OCI-LY3 (cell line): ENCODE measurements around the gene HOOK1.
A peak's percentile ranks its signal among the peaks of the same experiment; 100 is the strongest.

ENCODE experiments used
- H2AFZ ChIP-seq: fragments of 200-600, 300-600 bp; shearing (Covaris generic); 2 replicates; pipeline ENCODE4 v1.6.0; 2014; ENCODE audit warnings: antibody characterized with exemption, low read depth, low read length
- H3K27ac ChIP-seq: fragments of 200-600, 300-600 bp; sonication (generic); 2 replicates; pipeline ENCODE4 v1.5.1; 2014; ENCODE audit warnings: mild to moderate bottlenecking, low read length, moderate library complexity, mixed read lengths
- H3K27me3 ChIP-seq: fragments of 200-600, 300-600 bp; sonication (generic); 2 replicates; pipeline ENCODE4 v1.6.1; 2014; ENCODE audit warnings: low read depth, low read length, mixed read lengths
- H3K36me3 ChIP-seq: fragments of 200-600, 300-600 bp; sonication (generic); replicated peaks from 2 replicates; pipeline ENCODE3; 2014; ENCODE audit warnings: low read depth, low read length, mixed read lengths
- H3K4me1 ChIP-seq: fragments of 300-600, 200-600 bp; sonication (generic); 2 replicates; pipeline ENCODE4 v1.6.1; 2014; ENCODE audit warnings: low read length, mixed read lengths
- H3K4me2 ChIP-seq: fragments of 200-600, 300-600 bp; sonication (generic); 2 replicates; pipeline ENCODE4 v1.6.1; 2014; ENCODE audit warnings: low read length, mixed read lengths
- H3K4me3 ChIP-seq: fragments of 300-600, 200-600 bp; sonication (generic); 2 replicates; pipeline ENCODE4 v1.5.1; 2014; ENCODE audit warnings: antibody characterized with exemption, mild to moderate bottlenecking, low read length, moderate library complexity
- H3K79me2 ChIP-seq: fragments of 300-600, 200-600 bp; shearing (Covaris generic); 2 replicates; pipeline ENCODE4 v1.6.1; 2014; ENCODE audit warnings: mild to moderate bottlenecking, low read length, mixed read lengths
- H3K9ac ChIP-seq: fragments of 300-600, 200-600 bp; shearing (Covaris generic); 2 replicates; pipeline ENCODE4 v1.6.0; 2014; ENCODE audit warnings: mild to moderate bottlenecking, low read length, moderate library complexity
- H3K9me3 ChIP-seq: fragments of 200-600, 300-600 bp; shearing (Covaris generic); 2 replicates; pipeline ENCODE4 v1.6.1; 2014; ENCODE audit warnings: low read length, mixed read lengths; ENCODE audit not compliant: insufficient read depth
- H4K20me1 ChIP-seq: fragments of 200-600, 300-600 bp; sonication (generic); 2 replicates; pipeline ENCODE4 v1.6.1; 2016; ENCODE audit warnings: low read length, mixed read lengths; ENCODE audit not compliant: insufficient read depth
- EZH2phosphoT487 ChIP-seq: fragments of 200-600 bp; shearing (Covaris generic); IDR thresholded peaks from 2 replicates; pipeline ENCODE4 v1.6.1; 2018; ENCODE audit warnings: antibody characterized with exemption, mixed run types, low read depth
- TF ChIP-seq, protein P1 (sequence below): fragments of 200-600, 300-600 bp; sonication (generic); IDR thresholded peaks from 2 replicates; pipeline ENCODE4 v1.5.1; 2014; ENCODE audit warnings: antibody characterized with exemption, low read length, low read depth

HOOK1 gene

GRCh38 chr1:59815892-59816291 lies 1.1 kb downstream of the HOOK1 start:
- Histone ChIP-seq H3K9me3 (no peaks in the 10 kb centered on the region), H3K4me3 (peak overlapping the region; percentile 89; the same call in 1 of the 2 replicates), H3K27me3 (no peaks in the 10 kb centered on the region), H3K27ac (no peak overlapping the region), H3K79me2 (0 out of 2 replicates have a peak, but pooled peaks cover 6% of the 10 kb centered on the region), H3K4me2 (peak overlapping the region; percentile 65; the same call in 1 of the 2 replicates), H3K9ac (no peak overlapping the region), H3K4me1 (peaks cover 11% of the 10 kb centered on the region), H3K36me3 (no peaks in the 10 kb centered on the region), H2AFZ (no peak overlapping the region), H4K20me1 (no peaks in the 10 kb centered on the region)
- TF ChIP-seq, protein P1, sequence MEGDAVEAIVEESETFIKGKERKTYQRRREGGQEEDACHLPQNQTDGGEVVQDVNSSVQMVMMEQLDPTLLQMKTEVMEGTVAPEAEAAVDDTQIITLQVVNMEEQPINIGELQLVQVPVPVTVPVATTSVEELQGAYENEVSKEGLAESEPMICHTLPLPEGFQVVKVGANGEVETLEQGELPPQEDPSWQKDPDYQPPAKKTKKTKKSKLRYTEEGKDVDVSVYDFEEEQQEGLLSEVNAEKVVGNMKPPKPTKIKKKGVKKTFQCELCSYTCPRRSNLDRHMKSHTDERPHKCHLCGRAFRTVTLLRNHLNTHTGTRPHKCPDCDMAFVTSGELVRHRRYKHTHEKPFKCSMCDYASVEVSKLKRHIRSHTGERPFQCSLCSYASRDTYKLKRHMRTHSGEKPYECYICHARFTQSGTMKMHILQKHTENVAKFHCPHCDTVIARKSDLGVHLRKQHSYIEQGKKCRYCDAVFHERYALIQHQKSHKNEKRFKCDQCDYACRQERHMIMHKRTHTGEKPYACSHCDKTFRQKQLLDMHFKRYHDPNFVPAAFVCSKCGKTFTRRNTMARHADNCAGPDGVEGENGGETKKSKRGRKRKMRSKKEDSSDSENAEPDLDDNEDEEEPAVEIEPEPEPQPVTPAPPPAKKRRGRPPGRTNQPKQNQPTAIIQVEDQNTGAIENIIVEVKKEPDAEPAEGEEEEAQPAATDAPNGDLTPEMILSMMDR, result no peak

DNA sequence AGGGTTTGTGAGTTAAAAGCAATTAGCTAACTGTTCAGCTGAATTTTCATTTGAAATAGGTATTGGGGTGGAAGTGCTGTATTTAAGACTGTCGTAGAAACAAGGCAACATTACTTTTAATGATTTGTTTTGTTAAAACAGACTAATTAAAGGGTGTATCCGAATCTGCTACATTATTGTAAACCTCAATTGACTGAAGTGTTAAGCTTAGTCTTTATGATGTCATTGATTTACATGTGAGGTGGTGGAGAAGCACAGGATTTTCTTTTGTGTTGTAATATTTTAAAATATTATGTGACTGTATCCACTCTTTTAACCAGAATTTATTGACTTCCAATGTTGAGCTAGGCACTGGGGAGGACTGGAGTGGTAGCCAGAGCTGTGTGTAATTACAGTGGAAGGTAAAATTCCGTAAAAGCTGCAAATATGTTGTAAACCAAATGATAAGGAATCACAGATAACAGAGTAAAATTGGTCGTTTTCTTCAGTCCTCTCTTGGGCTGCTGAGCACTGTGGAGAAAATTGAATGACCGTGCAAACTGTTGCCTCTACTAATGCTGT lies 1.6 kb downstream of the HOOK1 start:
- Histone ChIP-seq H3K9me3 (no peaks in the 10 kb centered on the region), H3K4me3 (no peak overlapping the region), H3K9ac (no peak overlapping the region), H3K36me3 (no peaks in the 10 kb centered on the region), H3K4me1 (peaks cover 11% of the 10 kb centered on the region), H3K27me3 (no peaks in the 10 kb centered on the region), H4K20me1 (no peaks in the 10 kb centered on the region), H2AFZ (no peak overlapping the region), H3K27ac (no peak overlapping the region), H3K4me2 (no peak overlapping the region), H3K79me2 (0 out of 2 replicates have a peak, but pooled peaks cover 6% of the 10 kb centered on the region)
- TF ChIP-seq EZH2phosphoT487, result no peak
- TF ChIP-seq, protein P1, result no peak

DNA sequence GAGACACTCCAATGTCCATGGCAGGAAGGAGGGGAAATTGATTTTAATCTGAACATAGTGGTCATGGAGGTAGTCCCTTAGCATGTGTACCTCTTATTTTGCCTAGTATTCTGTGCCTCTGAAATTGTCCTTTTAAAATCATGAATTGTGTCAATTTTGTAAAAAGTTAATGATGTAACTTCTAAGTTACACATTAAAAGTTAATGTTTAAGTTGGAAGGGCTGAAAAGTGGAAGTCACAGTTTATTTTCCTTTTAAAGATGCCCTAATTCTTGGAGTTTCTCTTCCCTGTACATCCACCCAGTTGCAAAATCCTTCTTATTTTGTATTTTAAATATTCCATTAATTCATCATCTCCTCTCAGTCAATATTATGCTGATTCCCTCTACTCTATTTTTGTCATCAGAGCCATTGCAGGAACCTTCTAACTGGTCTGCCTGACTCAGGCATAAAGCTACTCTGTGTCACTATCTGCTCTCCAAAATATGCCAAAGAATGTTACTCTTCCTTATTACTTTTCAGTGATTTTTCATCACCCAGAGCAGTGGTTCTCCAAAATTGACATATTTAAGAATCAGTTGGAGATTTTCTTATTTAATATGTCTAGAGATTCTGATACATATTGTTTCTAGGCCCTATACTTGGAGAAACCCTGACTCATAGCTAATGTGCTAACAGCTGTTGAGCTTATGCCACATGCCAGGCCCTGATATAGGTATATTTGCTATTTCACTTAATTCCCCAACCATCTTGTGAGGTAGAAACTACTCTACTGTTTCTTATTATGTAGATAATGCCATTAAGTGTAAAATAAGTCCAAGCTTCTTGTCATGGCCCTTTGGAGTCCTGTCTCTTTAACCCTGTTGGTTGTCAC lies 5.1 kb downstream of the HOOK1 start:
- Histone ChIP-seq H3K4me2 (no peak overlapping the region), H4K20me1 (no peaks in the 10 kb centered on the region), H2AFZ (no peak overlapping the region), H3K4me3 (no peak overlapping the region), H3K27me3 (no peaks in the 10 kb centered on the region), H3K27ac (no peak overlapping the region), H3K9me3 (no peaks in the 10 kb centered on the region), H3K79me2 (0 out of 2 replicates have a peak, but pooled peaks cover 6% of the 10 kb centered on the region), H3K4me1 (peaks cover 7% of the 10 kb centered on the region), H3K9ac (no peak overlapping the region), H3K36me3 (no peaks in the 10 kb centered on the region)
- TF ChIP-seq EZH2phosphoT487, result no peak
- TF ChIP-seq, protein P1, result no peak

DNA sequence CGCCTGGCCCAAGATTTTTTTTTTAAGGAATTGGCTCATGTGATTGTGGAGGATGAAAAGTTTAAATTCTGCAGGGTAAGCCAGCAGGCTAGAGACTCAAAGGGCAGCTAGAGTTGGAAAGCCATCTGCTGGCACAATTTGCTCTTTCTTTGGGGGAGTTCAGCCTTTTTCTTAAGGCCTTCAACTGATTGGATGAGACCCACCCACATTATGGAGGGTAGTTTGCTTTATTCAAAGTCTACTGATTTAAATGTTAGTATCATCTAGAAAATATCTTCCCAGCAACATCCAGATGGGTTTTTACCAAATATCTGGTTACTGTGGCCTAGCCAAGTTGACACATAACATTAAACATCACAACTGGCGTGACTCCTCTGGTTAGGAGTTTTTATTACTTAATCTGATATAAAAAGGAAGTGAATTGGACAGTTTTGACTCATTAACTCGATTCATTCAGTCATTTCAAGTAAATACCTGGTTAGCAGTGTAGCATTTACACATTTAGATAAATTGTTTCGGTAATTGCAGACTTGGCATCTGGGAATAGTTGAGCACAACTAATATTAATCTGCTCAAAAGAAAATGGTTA lies 12.4 kb downstream of the HOOK1 start:
- TF ChIP-seq EZH2phosphoT487, result no peak
- TF ChIP-seq, protein P1, result no peak
- H3K27me3 ChIP-seq, result no peaks in the 10 kb centered on the region
- H3K4me1 ChIP-seq, result peaks cover 7% of the 10 kb centered on the region
- no peak overlapping the region for H3K27ac ChIP-seq
- no peak overlapping the region for H3K9ac ChIP-seq
- H2AFZ ChIP-seq, result no peak overlapping the region
- H4K20me1 ChIP-seq, result no peaks in the 10 kb centered on the region
- no peak overlapping the region for H3K4me3 ChIP-seq
- H3K79me2 ChIP-seq, result no peaks in the 10 kb centered on the region
- no peaks in the 10 kb centered on the region for H3K9me3 ChIP-seq
- H3K4me2 ChIP-seq, result no peak overlapping the region
- H3K36me3 ChIP-seq, result no peaks in the 10 kb centered on the region
